HUDEP-2 (cell line): Measurements from ENCODE around the gene CDH3.

Source experiments
- DNase-seq, 76 experiments: peaks; one replicate each; lab custom pipeline; 2025; ENCODE audit not compliant: unreplicated experiment in 76 of 76; lab: John Stamatoyannopoulos, UW

Gene CDH3

DNA sequence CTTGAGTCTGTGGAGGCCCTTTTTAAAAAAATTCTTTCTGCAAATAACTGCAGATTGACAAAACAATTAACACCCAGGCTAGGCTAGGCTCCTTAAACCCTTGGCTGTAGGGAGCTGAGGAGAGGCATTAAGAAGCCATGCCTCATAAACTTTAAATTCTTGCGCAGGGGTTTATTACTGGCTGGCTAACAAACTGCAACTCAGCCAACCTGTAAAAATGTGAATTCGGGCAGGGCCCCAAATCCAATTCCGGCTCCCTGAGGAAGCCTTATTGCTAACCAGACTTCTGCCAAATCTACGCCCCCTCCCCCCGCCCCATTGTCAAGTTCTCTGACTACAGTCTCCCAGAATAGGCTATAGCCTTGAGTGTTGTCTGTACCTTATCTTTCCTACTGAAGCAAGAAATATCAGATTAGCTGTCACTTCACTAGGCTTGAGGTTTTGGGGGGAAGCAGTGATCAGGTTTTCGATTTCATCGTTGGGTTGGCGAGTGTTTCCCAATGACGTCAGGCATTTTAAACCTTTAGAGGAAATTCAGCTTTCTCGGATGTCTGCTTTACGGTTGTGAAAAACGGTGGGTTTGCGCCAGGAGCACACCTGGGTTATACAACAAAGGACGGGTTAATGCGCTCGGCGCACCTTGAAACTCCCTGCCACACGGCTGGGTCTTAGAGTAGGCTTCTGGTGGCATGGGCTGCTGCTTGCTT is 2.0 kb downstream of the CDH3 start:
- no peak for DNase-seq

DNA sequence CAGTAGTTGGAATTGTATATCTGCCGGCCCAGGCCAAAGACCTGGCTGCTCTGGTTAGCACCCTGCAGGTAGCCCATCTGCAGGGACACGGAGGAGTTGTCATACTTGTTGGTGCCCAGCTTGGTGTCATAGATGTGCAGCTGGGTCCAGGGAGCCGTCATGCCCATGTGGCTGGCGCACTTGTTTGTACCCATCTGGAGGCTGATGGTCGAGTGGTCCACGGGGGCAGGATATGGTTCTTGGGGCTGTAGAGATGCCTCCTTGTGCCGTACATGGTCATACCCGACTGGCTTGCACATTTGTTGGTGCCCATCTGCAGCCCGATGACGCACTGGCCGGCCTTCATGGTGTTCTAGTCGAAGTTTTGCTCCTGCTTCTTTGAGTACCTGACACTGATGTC is 6.0 kb downstream of the CDH3 start:
- DNase-seq = no peak

DNA sequence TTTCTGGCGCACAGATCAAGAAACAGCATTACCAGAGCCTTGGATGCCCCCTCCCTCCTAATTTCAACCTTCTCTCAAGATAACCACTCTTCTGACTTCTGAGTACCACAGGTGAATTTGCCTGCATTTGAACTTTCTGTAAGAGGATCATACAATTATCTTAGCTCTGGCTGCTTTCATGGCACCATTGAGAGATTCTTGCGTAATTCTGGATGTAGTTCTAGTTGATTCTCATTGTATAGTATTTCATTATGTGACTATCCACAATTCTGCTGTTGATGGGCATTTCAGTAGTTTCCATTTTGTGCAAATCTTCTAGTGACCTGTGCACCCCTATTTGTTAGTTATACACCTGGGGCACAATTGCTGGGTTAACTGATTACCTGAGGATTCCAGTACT is 7.5 kb downstream of the CDH3 start:
- DNase-seq = no peak

DNA sequence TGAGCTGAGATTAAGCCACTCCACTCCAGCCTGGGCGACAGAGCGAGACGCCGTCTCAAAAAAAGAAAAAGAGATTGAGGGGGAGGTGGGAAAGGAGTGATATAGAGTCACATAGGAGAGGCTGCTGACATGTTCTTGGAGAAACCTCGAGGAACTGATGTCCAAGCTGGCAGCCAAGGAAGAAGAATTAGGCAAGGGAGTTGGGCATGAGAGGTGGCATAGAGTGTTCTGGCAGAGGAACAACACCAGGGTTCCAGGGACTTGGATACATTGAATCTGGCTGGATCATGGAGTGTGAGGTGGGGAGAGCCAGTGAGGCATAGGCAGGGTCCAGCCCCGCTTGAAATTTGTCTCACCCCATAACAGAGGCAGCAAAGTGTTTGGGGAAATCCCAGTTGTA is 10.7 kb downstream of the CDH3 start:
- DNase-seq = no peak

DNA sequence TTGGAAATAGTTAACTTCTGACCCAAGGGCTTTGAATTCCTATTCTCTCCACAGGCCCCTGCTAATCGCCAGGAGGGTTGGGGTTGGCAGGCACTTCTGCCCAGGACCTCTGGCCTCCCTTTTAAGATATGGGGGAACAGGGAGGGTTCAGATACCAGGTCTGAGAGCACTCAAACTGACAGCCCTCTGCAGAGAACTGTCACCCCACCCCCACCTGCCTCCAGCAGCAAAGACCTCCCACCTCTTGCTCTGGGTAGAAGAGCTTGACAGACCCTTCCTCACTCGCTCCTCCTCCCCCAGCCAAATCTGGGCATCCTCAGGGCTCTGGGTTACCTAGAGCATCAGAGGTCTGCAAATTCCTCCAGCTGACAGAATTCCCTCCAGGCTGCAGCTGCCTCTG is 11.6 kb downstream of the CDH3 start:
- DNase-seq = no peak

DNA sequence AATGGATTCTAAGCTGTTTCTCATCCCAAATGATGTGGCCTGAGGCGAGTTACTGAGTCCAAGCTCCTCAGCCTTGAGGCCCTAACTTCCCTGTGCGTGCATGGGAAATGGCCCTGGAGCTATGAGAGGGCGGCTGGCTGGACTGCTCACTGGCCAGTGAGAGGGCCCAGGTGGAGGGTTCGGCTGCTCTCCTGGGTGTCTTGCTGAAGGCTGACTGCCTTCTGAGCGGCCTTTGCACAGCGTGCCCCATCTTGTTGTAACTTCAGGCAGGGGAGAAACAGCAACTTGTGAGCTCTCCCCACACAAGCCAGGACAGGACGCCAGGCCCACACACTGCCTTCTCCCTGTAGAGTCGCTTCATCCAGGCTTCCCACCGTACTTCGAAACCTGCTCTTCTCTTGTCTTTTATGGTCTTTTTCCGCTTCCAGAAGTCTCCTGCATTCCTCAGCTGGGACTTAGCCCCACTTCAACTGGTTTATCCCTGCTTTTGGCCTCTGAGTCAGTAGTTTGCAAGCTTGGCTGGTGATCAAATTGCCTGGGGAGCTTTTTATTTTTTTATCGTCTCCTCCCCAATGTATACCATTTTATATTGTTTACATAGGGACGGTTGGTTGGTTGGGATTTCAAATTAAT is 13.3 kb downstream of the CDH3 start:
- no peak for DNase-seq

DNA sequence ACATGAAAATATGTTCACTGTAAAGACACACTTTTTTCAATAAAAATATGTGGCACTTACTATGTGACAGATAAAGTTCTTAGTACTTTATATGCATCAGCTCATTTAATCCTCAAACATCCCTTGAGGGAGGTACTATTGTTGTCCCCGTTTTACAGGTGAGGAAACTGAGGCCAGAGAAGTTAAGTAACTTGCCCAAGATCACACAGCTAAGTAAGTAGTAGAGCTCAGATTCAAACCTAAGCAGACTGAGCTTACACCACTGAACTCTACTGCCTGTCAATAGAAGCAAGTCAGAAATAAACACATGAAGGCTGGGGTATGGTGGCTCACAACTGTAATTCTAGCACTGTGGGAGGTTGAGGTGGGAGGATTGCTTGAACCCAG is 13.9 kb downstream of the CDH3 start:
- no peak for DNase-seq

DNA sequence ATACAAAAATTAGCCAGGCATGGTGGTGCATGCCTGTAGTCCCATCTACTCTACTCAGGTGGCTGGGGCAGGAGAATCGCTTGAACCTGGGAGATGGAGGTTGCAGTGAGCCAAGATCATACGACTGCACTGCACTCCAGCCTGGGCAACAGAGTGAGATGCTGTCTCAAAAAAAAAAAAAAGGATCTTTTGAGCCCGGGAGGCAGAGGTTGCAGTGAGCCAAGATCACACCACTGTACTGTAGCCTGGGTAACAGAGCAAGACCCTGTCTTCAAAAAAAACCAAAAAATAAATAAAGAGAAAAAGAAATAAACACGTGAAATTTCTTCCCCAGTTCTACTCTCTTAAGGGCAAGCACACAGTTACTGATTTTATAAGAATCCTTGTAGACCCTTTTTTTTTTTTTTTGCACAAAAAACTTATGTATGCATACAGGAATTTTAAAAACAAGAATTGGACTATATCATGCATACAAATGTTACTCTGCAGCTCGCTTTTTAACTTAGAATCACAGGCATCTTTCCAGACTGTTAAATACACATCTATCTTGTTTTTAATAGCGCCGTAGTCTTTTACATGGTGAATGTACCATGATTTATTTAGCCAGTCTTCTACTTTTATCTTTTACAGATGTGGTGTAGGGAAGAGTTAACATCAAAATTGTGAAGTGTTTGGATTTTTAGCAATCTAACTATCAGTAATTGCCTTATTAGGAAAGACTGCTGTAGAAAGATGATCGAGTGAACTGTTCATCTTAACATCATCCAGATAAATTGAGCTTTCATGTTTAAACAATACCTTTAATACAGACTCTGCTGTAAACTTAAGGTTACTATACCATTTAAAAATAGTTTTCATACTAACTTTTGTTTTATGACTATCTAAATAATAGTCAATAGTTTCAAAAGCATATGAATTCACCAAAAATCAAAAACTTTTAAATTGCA is 14.6 kb downstream of the CDH3 start:
- DNase-seq = no peak

DNA sequence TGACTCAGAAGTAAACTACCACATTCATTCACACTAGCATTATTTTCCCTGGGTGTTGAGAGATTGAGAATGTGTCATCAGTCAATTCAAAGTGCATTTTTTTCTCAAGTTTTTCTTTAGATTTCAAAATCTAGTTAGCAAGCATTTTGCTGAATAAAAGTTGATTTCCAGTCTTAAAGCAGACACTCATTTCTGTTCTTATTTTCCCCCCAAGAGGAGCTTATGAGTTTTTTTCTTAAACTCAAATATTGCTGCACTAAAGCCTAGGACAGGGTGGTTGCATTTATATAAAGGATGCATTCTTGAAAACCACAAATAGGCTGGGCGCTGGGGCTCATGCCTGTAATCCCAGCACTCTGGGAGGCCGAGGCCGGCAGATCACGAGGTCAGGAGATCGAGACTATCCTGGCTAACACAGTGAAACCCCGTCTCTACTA is 15.3 kb downstream of the CDH3 start:
- DNase-seq = no peak

DNA sequence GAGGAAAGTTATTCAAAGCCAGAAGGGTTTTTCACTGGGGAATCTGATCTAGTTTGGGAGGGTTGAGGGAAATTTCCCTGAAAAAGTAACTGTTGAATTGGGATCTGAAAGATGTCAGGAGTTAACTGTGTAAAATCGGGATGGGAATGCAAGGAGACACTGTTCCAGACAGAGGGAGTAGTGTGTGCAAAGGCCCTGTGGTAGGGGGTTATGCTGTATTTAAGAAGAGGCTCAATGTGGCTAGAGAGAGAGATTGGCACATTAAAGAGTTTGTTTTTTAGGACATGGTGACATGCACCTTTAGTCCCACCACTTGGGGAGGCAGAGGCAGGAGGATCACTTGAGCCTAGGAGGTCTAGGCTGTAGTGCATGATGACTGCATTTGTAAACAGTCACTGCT is 16.9 kb downstream of the CDH3 start:
- DNase-seq = no peak

DNA sequence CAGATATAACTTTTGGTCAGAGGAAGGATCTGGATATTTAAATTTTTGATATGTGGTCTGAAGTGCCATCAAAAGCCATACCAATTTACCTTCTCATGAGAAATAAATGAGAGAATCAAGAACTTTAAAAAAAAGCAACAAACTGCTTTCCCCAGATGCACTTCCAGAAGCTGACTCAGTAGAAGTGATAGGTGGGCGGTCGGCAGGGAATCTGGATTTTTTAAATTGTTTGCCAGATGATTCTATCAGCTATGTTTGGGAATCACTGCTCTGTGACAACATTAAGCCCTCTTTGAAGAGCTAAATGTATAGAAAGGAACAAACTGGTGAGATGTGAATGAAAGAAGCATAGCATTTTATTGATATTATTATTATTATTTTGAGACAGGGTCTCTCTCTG is 19.2 kb downstream of the CDH3 start:
- DNase-seq = no peak

DNA sequence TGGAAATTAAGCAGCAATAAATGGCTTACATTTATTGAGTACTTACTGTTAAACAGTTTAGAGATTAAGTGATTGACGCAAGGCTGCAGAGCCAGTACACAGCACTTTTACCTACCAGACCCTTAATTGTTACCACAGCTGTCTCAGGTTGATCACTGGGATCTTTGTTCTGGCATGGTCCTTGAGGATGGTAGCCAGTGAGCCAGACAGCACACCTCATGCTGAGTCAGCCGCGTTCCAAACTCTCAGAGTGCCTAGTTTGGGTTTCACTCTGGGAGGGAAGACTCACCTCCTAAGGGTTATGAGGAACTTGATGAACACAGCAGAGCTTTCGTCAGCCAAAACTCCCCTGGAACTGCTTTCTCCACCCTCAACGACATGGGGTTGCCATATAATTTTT is 20.4 kb downstream of the CDH3 start:
- DNase-seq = no peak

DNA sequence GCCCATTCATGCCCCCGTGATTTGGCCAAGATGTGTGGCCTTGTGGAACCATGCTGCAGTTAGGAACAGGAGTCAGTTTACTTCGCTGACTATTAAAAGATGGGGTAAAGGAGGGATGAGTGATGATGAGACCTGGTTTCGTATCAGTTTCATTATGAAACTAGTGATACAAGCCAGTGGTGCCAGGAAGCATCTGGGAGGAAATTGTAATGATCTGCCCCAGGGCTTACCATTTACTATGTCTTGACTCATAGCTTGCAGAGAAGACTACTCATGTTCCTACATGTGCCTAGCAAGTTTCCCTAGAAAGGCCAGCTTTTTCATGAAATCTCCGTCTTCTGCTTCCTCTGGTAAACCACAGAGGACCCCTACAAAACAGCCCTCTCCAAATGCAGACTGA is 23.2 kb downstream of the CDH3 start:
- DNase-seq = no peak

DNA sequence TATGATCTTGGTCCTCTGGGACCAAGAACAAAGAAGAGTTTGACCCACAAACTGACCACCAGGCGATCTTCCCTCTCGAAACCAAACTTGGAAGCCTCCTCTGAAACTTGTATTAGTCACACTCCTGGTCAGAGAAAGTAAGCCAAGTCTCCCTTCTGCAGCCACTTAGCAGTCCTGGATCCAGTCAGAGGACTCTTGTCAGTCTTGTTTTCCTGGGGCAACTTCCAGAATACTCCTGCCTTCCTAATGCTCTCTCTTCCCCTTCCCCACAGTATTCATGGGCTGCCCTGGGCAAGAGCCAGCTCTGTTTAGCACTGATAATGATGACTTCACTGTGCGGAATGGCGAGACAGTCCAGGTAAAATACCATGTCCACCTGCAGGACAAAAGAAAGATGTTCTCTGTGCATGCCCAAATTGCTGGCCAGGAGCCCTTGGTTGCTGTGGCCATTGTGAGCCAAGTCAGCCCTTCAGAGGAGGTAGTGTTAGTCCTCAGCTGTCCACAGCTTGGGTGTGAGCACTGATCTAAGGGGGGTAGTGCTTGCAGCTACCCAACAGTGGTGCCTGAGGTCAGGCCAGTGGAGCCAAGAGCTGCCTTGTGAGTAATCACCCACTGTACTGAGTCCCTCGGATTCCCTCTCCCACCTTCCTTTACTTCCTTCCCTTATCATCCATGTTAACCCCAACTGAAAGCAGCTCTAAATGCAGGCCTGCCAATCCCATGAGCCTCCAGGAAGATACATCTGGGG is 31.2 kb downstream of the CDH3 start:
- DNase-seq = no peak

DNA sequence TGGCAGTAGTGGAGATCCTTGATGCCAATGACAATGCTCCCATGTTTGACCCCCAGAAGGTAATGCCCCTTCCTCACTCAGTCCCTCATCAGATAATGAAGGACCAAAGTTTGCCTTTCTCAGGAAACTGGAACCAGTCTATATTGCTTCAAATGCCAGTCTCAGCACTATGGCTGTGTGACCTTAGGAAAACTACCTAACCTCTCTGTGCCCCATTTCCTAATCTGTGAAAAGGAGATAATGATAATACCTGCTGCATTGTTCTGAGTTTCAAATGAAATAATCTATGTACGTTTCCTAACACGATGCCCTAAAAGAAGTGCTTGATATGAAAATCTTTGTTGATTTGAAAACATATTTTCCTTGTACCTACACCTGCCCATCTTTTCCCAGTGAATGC is 35.9 kb downstream of the CDH3 start:
- DNase-seq = no peak

DNA sequence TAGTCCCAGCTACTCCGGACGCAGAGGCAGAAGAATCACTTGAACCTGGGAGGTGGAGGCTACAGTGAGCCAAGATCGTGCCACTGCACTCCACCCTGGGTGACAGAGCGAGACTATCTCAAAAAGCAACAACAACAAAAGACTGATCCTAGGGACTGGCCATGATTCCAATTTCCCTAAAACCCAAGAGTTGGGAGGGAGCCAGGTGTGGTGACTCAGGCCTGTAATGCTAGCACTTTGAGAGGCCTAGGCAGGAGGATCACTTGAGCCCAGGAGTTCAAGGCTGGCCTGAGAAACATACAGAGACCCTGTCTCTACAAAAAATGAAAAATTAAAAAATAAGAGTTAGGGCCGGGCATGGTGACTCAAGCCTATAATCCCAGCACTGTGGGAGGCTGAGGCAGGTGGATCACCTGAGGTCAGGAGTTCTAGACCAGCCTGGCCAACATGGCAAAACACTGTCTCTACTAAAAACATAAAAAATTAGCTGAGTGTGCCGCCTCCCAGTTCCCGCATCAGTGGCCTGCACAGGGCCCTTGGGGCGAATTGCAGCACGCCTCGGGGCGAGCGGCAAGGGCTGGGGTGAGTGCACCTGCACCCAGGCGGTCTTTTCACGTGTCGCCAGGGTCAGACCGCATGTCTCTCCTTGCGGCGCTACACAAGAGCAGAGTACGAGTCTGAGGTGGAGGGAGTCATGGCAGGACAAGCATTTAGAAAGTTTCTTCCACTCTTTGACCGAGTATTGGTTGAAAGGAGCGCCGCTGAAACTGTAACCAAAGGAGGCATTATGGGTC is 40.8 kb downstream of the CDH3 start:
- no peak for DNase-seq

DNA sequence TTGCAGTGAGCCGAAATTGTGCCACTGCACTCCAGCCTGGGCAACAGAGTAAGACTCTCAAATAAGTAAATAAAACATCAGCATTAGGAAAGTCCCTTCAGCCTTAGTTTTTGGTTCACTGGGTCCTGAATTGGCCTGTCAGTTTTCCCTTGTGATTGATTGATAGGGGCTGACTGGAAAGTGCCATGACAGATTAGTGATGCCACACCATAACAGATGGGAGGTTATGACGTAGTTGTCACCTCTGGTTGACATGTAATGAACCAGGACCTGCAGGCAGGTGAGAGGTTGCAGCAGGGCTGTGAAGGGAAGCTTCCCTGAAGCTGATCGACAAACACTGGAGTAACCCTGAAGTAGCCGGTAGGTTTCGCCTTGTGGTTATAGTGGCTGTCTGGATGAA is 41.8 kb downstream of the CDH3 start:
- no peak for DNase-seq

DNA sequence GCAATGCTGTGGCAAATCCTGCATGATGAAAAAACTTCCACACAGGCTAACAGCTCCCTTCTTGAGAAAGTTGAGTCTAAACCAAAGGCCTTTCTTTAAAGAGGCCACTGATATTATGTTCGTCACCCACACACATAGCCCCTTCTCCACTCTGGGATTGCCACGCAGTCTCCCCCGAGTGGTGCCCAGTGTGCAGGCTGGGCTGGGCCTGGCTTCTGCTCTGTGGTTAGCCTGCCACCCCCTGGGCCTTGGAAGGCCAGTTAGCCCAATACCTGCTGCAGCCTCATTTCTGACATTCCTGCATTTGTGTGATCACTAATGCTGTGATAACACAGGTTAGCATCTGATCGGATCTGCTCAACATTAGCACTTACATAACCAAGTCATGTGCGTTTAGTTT is 44.8 kb downstream of the CDH3 start:
- DNase-seq = no peak

DNA sequence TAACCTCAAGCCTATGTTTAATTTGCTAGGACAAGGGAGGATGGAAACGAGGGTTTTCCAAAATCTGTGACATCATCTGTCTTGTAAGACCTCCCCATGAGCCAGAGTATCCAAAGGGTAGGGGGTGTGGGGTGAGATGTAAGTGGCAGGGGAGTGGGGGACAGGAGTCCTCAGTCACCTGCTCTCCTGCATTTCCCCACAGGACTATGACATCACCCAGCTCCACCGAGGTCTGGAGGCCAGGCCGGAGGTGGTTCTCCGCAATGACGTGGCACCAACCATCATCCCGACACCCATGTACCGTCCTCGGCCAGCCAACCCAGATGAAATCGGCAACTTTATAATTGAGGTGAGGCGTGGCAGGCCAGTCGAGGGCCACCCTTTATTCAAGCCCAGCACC is 50.5 kb downstream of the CDH3 start:
- DNase-seq = no peak

DNA sequence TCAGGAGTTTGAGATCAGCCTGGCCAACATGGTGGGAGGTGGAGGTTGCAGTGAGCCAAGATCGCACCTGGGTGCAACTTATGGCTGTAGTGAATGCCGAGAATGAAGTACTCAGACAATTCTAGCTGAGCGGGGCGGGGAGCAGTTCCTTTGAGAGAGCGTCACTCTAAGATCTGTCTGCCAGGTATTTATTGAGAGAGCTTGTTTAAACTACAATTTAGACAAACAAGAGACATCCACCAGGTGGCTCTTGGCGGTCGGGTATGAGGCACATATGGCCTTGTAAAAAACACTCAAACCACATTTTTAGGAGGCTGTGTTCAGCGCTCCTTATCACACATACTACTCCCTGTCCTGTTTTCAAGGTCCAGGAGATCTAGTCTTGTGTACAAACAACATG is 51.4 kb downstream of the CDH3 start:
- peak in 1 of 76 experiments; percentile 2 for DNase-seq
